AG08395 (cell line): ENCODE data around the gene LUC7L2.
"Not testable (repeated sequence)": the region's sequence is repeated elsewhere in the genome, so short reads cannot be mapped to it uniquely, and the experiment has no call there.

Source experiments
- DNase-seq: peaks from one replicate; pipeline ENCODE4 v3.0.0; 2012; ENCODE audit warnings: mixed read lengths, low spot score

Gene LUC7L2, protein sequence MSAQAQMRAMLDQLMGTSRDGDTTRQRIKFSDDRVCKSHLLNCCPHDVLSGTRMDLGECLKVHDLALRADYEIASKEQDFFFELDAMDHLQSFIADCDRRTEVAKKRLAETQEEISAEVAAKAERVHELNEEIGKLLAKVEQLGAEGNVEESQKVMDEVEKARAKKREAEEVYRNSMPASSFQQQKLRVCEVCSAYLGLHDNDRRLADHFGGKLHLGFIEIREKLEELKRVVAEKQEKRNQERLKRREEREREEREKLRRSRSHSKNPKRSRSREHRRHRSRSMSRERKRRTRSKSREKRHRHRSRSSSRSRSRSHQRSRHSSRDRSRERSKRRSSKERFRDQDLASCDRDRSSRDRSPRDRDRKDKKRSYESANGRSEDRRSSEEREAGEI

GRCh38 chr7:139359366-139360209, at the start of gene LUC7L2:
TSS of gene LUC7L2 (plus strand) at chr7:139359894. CDS start at chr7:139360262, 368 bp downstream.
- peak; percentile 97 for DNase-seq

DNA sequence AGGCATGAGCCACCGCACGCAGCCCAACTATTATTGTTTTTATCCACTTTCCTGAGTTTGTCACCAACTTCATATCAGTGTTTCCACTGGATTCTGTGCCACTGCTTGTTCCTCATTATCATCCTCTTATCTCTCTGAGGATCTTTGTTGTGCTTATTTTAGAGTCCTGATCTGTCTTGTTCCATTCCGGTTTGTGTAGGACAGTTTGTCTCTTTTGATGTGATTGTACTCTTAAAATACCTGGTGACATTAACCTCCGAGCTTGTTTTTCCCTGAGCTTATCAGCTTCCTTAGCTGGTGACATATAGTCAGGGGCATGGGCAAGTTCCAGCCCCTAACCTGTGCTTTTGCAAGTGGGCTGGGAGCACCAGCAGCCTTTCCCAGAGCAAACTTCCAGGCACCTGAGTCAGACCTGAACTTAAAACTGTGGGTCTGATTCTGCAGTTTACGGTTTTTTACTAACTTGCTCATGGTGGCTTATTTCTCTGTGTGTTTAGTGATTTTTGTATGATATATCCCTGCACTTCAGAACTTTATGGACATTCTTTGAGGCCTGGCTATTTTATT, 41.7 kb upstream of the LUC7L2 start:
- DNase-seq, result no peak

DNA sequence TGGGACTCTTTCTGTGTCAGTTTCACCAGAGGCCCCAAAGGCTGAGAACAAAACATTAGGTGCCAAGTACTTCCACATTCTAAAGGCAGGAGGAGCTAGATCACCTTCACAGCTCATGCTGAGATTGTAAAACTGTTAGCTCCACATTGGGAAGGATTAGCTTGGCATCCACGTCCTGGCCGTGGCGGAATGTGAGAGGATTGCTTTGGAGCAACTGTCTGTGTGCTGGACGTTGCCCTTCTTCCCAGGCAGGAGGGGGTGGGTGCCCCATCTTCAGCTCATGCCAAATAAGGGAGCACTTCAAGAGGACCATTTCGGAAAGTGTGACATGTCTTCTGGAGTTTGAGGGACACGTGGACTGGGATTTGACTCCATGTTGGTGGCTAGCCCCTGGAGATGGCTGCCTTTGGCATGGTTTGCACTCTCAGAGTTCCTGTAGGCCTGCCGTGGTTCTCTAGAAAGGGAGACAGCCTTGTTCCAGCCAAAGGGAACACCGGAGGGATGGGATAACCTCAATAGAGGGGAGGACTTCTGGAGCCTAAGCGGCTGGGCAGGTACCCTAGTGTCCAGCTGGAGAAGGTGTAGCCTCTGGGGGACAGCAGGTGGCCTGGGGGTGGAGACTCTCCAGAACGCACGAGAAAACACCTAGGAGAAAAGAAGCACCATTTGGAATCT, 38.5 kb upstream of the LUC7L2 start:
- DNase-seq, result peak; percentile 36

- DNase-seq, result not testable (repeated sequence)
Measured at GRCh38 chr7:139324709-139325108, 35.0 kb upstream of the LUC7L2 start.

GRCh38 chr7:139328375-139328774, 31.3 kb upstream of the LUC7L2 start:
- DNase-seq, result peak; percentile 89

- no peak for DNase-seq
Measured at GRCh38 chr7:139329119-139329518, 30.6 kb upstream of the LUC7L2 start.

DNA sequence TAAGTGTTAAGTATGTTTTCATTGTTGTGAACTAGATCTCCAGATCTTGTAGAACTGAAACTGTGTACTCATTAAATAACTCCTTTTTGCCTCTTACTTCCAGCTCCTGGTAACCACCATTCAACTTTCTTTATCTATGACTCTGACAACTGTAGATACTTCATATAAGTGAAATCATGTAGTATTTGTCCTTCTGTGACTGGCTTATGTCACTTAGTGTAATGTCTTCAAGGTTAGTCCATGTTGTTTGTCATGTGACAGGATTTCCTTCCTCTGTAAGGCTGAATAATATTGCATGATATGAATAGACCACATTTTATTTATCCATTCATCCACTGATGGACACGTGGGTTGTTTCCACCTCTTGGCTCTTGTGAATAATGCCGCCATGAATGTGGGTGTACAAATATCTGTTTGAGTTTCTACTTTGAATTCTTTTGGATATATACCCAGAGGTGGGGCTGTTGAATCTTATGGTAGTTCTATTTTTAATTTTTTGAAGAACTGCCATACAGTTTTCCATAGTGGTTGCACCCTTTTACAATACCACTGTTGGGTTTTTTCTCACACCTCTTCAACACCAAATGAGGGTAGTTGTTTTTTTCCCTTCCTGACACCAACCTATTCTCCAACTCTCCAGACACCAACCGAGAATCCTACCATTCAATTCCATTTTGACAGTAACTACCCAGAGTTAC, 29.2 kb upstream of the LUC7L2 start:
- no peak for DNase-seq

GRCh38 chr7:139332697-139333359, 26.9 kb upstream of the LUC7L2 start:
- DNase-seq, result no peak

GRCh38 chr7:139333443-139333842, 26.3 kb upstream of the LUC7L2 start:
- not testable (repeated sequence) for DNase-seq

DNA sequence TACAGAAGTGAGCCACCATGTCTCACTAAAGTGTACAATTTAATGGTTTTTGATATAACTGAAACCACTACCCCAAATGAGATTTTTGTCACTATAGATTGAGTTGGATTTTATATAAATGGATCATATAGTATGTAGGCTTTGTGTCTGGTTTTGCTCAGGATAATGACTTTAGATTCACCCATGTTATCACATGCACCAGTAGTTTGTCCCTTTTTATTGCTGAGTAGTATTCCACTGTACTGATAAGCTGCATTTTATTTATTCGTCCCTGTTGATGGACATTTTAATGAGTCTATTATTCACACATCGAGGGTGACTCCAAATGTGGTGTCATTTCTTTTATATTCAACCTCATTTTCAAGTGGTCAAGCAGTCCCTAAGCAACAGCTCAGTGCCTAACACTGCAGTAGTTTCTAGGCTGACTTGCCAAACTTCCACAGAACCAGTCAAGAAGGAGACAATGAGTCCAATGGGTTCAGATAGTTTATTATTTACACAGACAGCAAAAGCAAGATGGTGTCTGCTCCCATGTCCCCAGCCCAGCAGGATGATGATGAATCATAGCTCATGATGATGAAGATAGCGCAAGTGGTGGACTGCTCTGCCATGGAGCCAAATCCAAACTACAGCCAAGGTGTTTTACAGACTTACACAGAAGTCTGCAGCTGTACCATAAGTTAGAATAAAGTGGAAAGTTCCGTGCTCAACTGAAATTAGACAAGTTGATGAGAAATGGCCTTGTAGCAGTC, 25.1 kb upstream of the LUC7L2 start:
- DNase-seq, result no peak

DNA sequence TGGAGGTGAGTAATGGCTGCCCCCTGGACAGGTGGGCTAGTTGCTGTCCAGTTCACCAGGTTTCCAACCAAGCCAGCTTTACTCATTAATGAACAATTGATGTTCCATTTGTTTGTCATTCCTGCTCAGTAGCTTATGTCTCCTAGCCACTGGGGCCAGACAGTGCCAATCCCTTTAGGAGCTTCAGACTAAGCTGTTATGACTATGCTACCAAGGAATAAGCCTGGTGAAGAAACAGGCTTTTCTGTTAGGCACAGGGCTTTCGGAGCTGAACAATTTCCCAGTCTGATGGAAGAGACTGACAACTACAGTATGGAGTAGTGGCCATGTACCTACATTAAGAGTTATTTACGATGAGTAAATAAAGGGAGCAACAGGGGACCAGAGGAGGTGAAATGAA, 20.7 kb upstream of the LUC7L2 start:
- no peak for DNase-seq

DNA sequence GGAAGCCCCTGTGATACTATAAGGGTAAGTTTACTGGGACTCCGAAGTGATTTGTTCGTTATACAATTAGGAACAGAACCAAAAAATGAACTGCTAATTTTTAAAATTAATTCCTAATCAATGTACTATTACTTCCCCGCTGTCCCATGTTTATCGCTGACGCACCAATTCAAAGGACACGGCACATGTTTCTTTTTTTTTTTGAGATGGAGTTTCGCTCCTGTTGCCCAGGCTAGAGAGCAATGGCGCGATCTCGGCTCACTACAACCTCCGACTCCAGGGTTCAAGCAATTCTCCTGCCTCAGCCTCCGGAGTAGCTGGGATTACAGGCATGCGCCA, 20.0 kb upstream of the LUC7L2 start:
- no peak for DNase-seq

GRCh38 chr7:139340037-139340807, 19.5 kb upstream of the LUC7L2 start:
- DNase-seq, result peak; percentile 97

DNA sequence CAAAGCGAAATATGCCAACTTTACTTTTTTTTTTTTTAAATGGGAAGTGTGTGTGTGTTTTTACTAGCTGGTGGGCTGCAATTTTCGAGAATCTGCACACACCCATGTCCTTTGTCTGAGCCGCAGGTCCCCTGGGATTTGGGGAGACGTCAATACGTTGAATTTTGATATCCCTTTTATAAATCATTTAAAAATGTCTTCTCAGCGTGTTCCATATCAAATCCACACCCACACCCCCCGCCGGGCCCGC, 19.0 kb upstream of the LUC7L2 start:
- no peak for DNase-seq

DNA sequence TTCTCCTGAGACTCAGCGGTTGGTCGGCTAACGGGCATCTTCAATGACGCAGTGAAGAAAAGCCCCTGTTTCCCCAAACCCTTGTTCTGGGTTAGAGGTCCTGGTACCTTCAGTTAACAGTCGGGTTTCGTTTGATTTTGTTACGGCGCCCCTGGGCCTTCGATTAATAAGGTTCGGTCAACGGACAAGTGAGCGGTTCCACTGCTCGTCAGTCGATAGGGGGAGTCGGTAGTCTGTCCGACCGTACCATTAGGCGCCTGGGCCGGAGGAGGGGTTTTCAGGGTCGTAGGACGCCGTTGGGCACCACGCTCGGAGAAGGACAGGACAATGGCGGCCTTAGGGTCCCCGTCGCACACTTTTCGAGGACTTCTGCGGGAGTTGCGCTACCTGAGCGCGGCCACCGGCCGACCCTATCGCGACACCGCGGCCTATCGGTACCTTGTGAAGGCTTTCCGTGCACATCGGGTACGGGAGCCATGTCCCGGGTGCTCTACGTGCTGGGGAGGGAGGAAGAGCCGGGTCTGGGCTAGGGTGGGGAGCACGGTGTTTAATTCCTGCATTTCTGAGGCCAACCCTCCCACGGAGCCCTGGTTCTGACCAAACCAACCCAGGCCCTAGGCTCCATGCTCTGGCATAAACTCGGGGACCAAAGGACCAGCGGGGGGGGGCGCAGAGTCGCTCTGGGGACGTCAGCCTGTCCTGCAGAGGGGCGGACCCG, 18.5 kb upstream of the LUC7L2 start, which contains the start of gene FMC1:
Gene FMC1, plus strand, starts transcription at position 280 of the 718 bp plus-strand sequence. Its CDS starts 48 bp downstream, at position 328.
- DNase-seq, result peak; percentile 92

DNA sequence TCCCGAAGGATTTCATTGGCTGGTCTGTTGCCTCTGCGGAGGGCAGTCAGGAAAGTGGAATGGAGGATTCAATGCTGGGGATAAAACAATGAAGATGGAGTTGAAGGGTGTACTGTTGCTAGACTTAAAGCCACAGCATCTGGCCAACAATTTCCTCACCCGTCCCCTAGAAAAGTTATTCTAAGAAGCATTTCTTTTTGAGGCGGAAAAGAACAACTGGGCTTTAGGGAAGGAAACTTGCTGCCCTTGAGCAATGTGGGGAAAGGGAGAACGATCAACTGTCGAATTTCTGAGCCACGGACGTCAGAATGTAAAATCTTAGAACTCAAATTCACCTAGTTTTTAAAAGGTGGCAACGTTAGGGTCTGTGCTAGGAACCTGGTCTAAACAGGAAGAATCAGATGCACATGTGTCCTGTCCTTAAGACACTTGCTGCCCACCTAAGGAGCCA, 17.9 kb upstream of the LUC7L2 start:
- DNase-seq, result no peak

DNA sequence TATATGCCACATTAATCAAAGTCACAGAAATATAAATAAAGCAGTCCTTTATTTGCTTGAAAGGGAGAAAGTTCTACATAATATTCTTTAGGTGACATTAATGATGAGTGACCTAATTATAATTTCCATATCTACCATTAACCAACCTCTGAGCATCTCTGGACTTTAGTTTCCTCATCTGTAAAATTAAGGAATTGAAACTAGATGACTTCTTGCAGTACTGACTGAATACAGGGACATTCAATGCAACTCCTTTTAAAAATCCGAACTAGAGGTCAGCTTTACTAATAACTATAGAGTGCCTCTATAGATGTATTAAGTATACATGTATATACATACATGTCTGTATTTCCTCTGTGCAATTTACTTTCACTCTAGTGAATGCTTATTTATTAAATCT, 14.7 kb upstream of the LUC7L2 start:
- DNase-seq, result no peak

DNA sequence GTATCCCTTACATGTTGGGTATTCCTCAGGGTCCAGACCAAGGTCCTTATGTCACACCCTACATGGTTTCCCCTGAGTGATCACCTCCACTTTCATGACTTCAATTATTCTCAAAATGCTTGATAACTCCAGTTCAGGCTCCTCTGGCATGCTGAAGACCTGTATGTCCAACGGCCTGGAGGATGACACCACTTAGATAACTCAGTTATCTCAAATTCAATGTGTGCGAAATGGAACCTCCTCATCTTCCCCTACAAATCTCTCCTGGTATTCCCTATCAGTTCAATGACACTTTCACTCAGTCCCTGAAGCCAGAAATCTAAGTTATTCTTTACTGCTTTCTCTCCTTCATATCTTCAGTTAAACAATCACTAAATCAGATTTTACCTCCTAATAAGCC, 8.7 kb upstream of the LUC7L2 start:
- DNase-seq, result no peak

GRCh38 chr7:139354729-139355128, 5.0 kb upstream of the LUC7L2 start:
- DNase-seq, result no peak
